GM18951 (cell line): ENCODE measurements around the gene CPNE6.
"Not testable (repeated sequence)": the region's sequence is repeated elsewhere in the genome, so short reads cannot be mapped to it uniquely, and the experiment has no call there.

Source experiments
- POLR2A ChIP-seq: IDR thresholded peaks from 4 replicates; pipeline ENCODE4 v1.6.1; 2011; ENCODE audit warnings: mild to moderate bottlenecking; ENCODE audit not compliant: insufficient read length, insufficient read depth; ENCODE audit errors: extremely low read depth
- in situ Hi-C: fragments of 300-500 bp; cut with MboI; formaldehyde crosslinking; loops from one replicate; pipeline ENCODE4 v1.12.0; 2022; ENCODE audit warnings: low sequenced_read_pairs, mixed read lengths, inconsistent platforms; ENCODE audit not compliant: unreplicated experiment

CPNE6 gene

DNA sequence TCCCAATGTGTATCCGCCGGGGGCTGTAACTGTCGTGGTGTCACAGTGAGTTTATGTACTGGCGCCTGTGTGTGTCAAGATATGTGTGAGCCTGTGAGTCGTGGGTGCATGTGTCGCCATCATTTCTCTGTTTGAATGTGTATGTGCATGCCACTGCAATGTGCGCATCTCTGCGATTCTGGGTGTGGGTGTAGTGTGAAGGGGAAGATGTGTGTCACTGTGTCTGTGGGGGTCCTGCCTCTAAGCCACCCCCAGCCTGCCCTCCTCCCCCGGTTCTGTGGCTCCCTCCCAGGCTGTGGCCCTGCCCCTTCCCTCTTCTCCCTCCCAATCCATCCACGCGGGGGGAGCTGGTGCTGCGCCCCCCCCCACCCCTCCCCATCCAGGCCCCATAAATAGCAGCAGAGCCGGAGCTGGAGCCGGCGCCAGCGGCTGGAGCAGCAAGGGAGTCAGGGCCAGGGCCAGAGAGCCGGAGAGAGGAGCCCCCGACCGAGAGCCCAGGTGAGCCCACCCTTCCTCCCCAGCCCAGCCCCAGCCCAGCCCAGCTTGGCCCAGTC is at the start of gene CPNE6:
CPNE6 (plus strand) TSS at position 419 of the 554 bp plus-strand sequence. CDS start 1,375 bp downstream, outside the sequence.
- no peak for TF ChIP-seq POLR2A
- in situ Hi-C loops: no loop called here

DNA sequence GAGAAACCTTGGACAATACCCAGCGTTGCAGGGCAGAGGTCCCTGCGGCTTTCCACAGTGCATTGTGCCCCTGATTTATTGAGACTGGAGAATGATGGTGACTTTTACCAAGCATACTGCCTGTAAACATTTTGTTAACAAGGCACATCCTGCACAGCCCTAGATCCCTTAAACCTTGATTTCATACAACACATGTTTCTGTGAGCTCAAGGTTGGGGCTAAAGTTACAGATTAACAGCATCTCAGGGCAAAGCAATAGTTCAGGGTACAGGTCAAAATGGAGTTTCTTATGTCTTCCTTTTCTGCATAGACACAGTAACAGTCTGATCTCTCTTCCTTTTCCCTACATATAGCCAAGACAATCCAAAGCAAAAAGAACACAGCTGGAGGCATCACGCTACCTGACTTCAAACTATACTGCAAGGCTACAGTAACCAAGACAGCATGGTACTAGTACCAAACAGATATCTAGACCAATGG is 46.4 kb upstream of the CPNE6 start:
- in situ Hi-C loops: not testable (repeated sequence)

DNA sequence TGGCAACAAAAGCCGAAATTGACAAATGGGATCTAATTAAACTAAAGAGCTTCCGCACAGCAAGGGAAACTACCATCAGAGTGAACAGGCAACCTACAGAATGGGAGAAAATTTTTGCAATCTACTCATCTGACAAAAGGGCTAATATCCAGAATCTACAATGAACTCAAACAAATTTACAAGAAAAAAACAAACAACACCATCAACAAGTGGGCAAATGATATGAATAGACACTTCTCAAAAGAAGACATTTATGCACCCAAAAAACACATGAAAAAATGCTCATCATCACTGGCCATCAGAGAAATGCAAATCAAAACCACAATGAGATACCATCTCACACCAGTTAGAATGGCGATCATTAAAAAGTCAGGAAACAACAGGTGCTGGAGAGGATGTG is 41.7 kb upstream of the CPNE6 start:
- in situ Hi-C loops: not testable (repeated sequence)

DNA sequence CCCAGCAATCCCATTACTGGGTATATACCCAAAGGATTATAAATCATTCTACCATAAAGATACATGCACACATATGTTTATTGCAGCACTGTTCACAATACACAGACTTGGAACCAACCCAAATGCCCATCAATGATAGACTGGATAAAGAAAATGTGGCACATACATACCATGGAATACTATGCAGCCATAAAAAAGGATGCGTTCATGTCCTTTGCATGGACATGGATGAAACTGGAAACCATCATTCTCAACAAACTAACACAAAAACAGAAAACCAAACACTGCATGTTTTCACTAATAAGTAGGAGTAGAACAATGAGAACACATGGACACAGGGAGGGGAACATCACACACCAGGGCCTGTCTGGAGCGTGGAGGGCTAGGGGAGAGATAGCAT is 40.0 kb upstream of the CPNE6 start:
- in situ Hi-C loops: not testable (repeated sequence)

DNA sequence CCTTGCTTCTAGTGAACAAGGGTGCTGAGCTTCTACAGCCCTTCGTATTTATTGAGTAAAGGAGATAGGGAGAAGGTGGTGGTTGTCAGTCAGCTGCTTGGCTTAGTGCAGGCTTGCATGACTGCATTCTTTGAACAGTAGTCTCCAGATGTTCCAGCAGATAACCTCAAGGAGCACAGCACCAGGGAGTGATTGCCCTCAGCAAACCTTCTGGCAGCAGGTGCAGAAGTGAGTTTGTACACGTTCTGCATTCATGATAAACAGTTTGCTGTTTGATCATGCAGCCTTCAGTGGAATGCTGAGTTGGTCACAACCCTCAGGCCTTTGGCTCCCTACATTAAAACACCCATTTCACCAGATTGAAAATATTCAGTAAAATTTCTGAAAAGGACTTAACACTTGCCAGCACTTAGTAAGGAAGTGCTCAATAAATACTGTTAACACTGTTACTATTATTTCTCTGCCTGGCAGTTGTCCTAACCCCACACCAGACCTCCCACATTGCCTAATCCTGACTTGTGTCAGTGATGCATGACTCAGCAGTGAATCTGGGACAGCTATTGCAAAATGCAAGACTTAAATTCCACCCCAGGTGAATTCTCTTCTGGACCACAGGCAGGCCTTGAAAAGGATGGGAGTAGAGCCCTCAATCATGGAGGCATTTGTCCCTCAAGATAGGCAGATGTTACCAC is 38.5 kb upstream of the CPNE6 start:
- no peak for TF ChIP-seq POLR2A
- in situ Hi-C loops: no loop called here

DNA sequence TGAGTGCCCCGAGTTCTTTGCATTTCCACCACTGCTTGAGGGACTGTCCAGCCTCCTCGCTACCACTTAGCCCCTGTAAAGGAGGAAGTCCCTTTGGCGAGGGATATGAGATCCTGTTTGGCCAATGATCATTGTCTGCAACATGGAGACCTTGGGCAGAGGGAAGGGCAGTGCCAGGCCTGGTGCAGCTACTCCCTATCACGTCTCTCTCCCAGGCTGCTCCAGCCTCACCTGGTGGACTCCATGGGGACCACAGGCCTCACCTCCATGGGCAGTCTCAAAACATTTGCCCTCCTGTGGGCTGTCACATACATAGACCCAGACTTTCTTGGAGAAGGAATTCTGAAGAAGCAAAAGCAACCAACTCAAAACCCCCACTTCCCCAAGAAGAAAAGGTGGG is 35.6 kb upstream of the CPNE6 start:
- in situ Hi-C loops: not testable (repeated sequence)

DNA sequence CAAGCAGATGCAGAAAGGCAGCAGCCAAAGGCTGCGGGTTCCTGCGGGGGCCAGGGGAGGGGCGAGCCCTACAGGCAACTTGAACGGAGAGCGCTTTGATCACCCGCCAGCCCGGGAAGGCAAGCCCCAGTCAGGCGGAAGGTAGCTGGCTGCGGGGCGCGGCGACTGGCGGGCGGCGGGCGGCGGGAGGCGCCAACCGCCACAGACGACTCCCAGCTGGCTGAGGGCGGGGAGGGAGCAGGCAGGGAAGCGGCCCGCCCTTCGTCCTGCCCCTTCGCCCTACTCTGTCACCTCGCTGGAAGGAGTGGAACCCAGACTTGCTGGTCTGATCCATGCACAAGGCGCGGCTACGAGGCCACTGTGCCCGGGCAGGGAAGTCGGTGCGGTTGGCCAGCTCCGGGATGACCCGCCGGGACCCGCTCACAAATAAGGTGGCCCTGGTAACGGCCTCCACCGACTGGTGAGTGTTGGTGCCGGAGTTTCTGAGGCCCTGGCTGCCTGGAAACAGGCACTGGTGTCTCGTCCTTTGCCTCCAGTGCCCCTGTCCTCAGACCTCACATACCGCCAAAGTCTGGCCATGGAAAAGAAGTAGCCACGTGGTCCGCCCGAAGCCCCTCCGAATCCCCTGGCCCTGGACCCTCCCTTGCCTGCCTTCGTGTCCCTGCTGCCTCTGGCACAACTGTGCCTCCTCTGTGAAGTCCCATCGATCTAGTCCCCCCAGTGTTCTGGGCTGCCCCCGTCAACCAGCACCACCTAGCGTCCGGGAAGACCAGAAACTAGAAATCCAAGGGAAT is 35.0 kb upstream of the CPNE6 start:
- peak; percentile 41 for TF ChIP-seq POLR2A
- in situ Hi-C loops: no loop called here

DNA sequence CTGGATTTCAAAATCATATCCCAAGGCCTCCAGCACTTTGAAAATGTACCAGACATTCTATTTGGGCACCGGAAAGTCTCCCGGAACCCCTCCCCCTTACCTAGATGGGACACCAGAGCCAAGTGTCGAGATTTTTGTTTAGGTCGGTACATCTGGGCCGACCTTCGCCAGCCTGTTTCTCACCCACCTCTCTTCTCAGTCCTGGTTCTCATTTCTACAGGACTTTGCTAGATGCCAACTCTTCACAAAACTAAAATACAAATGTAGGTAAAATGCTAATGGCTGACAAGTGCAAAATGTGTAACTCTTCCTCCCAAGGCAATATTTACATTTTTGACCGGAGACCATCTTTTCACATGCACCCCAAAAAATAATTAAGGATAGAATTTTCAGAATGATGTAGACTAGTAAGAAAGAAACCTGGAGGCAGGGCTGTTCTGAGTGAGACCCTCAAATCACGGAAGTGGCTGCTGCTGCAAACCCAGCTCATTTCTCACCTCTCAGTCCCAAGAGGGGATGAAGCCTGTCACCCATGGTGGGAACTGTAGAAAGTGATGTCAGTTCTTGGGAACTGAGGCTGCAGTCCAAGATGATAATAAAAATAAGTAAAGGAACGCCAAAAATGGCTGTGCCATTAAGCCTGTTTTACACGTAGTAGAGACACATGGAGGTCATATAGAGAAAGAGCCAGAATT is 34.3 kb upstream of the CPNE6 start:
- in situ Hi-C loops: not testable (repeated sequence)

DNA sequence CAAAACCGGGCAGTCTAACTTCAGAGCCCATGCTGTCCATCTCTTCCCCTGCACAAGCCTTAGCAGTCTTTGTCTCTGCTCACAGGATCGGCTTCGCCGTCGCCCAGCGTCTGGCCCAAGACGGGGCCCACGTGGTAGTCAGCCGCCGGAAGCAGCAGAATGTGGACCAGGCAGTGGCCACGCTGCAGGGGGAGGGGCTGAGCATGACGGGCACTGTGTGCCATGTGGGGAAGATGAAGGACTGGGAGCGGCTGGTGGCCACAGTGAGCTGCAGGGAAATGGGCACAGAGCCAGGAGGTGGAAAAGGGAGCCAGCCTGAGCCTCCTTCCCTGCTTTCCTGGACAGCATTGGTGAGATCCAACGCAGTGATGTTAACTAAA is 33.7 kb upstream of the CPNE6 start:
- in situ Hi-C loops: no loop called here
- no peak for TF ChIP-seq POLR2A

DNA sequence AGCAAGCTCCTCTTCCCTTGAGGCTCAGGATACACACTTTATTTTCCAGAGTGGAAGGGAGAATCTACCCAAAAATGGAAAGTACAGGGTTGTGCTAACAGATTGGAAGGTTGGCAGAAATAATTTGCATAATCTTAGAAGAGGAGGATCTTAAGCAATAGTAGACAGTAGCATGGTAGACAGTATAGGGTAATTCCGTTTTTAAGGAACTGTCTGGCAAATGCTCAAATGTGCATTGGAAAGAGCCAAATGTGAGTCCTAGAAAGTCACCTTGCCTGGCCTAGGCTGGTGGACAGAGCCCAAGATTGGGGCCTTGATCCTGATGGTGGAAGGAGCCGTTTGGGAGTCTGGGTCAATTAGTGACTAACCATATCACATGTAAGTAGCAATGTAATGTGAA is 32.7 kb upstream of the CPNE6 start:
- TF ChIP-seq POLR2A: no peak
- in situ Hi-C loops: no loop called here

DNA sequence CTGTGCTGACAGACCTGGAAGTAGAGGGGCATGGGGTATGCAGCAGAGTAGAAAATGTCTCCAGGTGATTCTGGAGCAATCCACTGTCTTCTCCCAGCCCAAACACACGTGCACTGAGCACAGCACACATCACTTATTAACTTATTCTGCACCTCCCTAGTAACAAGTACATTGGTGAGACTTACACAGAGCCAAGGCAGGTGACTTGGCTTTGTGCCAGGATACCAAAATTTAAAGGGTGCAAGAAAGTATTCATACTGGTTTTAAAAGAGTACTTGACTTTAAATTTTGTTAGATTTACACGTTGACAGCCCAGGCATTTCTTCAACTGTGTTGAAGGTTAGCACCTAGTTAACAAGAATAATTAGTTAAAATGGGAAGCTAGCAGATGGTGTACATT is 30.7 kb upstream of the CPNE6 start:
- TF ChIP-seq POLR2A: no peak
- in situ Hi-C loops: no loop called here

DNA sequence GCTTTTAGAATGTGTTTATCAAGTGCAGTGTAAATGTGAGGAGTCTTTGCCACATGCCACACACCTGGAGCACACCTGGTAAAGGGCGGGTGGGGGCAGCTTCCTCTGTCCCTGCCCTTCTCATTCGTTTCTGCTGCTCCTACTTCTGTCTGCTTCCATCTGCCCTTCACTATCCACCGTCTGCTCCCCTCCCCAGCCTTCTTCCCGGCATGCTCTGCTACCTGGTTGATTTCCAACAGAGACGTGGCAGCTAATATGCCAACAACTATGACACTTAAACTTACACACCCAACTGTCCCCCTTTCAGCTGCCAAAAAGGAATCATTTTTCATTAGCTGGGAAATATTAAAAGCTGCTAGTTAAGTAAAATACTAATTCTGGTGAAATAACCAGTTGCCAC is 28.6 kb upstream of the CPNE6 start:
- TF ChIP-seq POLR2A: no peak
- in situ Hi-C loops: no loop called here

DNA sequence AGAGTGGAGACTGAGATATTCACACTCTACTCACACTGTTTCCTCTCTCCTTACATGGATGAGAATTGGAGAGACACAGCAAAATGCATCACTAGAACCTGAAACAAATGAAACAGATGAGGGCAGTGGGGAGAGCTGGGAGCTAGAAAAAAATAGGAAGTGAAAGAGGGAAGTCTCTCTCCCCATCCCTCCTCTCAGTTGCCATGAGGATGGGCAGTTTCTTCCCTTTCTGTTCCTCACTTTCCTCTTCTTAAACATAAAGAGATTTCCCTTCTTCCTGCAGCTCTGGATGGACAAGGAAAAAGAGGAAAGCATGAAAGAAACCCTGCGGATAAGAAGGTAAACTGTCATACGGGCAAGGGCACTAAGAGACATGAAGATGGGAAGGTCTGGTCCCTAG is 22.4 kb upstream of the CPNE6 start:
- in situ Hi-C loops: not testable (repeated sequence)

DNA sequence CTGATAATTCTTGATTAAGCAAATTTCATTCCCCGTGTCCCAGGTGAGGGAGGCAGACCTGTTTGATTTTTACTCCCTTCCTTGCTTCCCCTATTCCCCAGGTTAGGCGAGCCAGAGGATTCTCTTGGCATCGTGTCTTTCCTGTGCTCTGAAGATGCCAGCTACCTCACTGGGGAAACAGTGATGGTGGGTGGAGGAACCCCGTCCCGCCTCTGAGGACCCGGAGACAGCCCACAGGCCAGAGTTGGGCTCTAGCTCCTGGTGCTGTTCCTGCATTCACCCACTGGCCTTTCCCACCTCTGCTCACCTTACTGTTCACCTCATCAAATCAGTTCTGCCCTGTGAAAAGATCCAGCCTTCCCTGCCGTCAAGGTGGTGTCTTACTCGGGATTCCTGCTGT is 20.6 kb upstream of the CPNE6 start:
- in situ Hi-C loops: not testable (repeated sequence)
